Measurements from ENCODE around the gene ITGBL1. TPM values are rescaled to one million over a fixed set of nuclear protein-coding genes. Genes with fewer than 3 reads are reported as not detected.
"Not testable (repeated sequence)": the region's sequence is repeated elsewhere in the genome, so short reads cannot be mapped to it uniquely, and the experiment has no call there.

Gene ITGBL1
- total RNA-seq, 1 donor = not detected

- DNase-seq (ENCODE audit: low read depth in 2 of 3, low spot score in 2 of 3) = no peak
These were observed 58.7 kb downstream of the ITGBL1 start for GRCh38 chr13:101511161-101511560.

GRCh38 chr13:101511766-101512165, 59.3 kb downstream of the ITGBL1 start:
- no peak for DNase-seq (ENCODE audit: low read depth in 2 of 3, low spot score in 2 of 3)

GRCh38 chr13:101512650-101513049, 60.2 kb downstream of the ITGBL1 start:
- no peak for DNase-seq (ENCODE audit: low read depth in 2 of 3, low spot score in 2 of 3)

- no peak for DNase-seq (ENCODE audit: low read depth in 2 of 3, low spot score in 2 of 3)
These were observed 61.6 kb downstream of the ITGBL1 start for GRCh38 chr13:101514100-101514499.

GRCh38 chr13:101514695-101515275, 62.3 kb downstream of the ITGBL1 start:
- DNase-seq (ENCODE audit: low read depth in 2 of 3, low spot score in 2 of 3) = peak; percentile 3 to 59 (median 20)

GRCh38 chr13:101515504-101515903, 63.0 kb downstream of the ITGBL1 start:
- no peak for DNase-seq (ENCODE audit: low read depth in 2 of 3, low spot score in 2 of 3)

GRCh38 chr13:101516262-101516661, 63.8 kb downstream of the ITGBL1 start:
- DNase-seq (ENCODE audit: low read depth in 2 of 3, low spot score in 2 of 3) = no peak

GRCh38 chr13:101520672-101521071, 68.2 kb downstream of the ITGBL1 start:
- peak in 2 of 3 donors; percentile 8 to 11 for DNase-seq (ENCODE audit: low read depth in 2 of 3, low spot score in 2 of 3)

GRCh38 chr13:101521371-101521770, 68.9 kb downstream of the ITGBL1 start:
- no peak for DNase-seq (ENCODE audit: low read depth in 2 of 3, low spot score in 2 of 3)

- DNase-seq (ENCODE audit: low read depth in 2 of 3, low spot score in 2 of 3) = no peak
These were observed 70.1 kb downstream of the ITGBL1 start for GRCh38 chr13:101522607-101523006.

GRCh38 chr13:101523154-101524131, 71.0 kb downstream of the ITGBL1 start:
- DNase-seq (ENCODE audit: low read depth in 2 of 3, low spot score in 2 of 3) = no peak

GRCh38 chr13:101527130-101527529, 74.7 kb downstream of the ITGBL1 start:
- no peak for DNase-seq (ENCODE audit: low read depth in 2 of 3, low spot score in 2 of 3)

- no peak for DNase-seq (ENCODE audit: low read depth in 2 of 3, low spot score in 2 of 3)
These were observed 76.9 kb downstream of the ITGBL1 start for GRCh38 chr13:101529422-101529821.

- DNase-seq (ENCODE audit: low read depth in 2 of 3, low spot score in 2 of 3) = no peak
These were observed 77.8 kb downstream of the ITGBL1 start for GRCh38 chr13:101530293-101530692.

- DNase-seq (ENCODE audit: low read depth in 2 of 3, low spot score in 2 of 3) = no peak
These were observed 82.8 kb downstream of the ITGBL1 start for GRCh38 chr13:101535192-101535746.

- no peak for DNase-seq (ENCODE audit: low read depth in 2 of 3, low spot score in 2 of 3)
These were observed 83.6 kb downstream of the ITGBL1 start for GRCh38 chr13:101536079-101536478.

GRCh38 chr13:101544544-101544943, 92.1 kb downstream of the ITGBL1 start:
- not testable (repeated sequence) for DNase-seq (ENCODE audit: low read depth in 2 of 3, low spot score in 2 of 3)

GRCh38 chr13:101544979-101545378, 92.5 kb downstream of the ITGBL1 start:
- DNase-seq (ENCODE audit: low read depth in 2 of 3, low spot score in 2 of 3) = no peak

GRCh38 chr13:101545521-101545920, 93.0 kb downstream of the ITGBL1 start:
- no peak for DNase-seq (ENCODE audit: low read depth in 2 of 3, low spot score in 2 of 3)

GRCh38 chr13:101552286-101552685, 99.8 kb downstream of the ITGBL1 start:
- no peak for DNase-seq (ENCODE audit: low read depth in 2 of 3, low spot score in 2 of 3)

GRCh38 chr13:101552786-101553185, 100.3 kb downstream of the ITGBL1 start:
- no peak for DNase-seq (ENCODE audit: low read depth in 2 of 3, low spot score in 2 of 3)
